OCI-LY7 (cell line): Measurements from ENCODE around the gene NMT1. TPM values are rescaled to one million over a fixed set of nuclear protein-coding genes. Genes with fewer than 3 reads are reported as not detected.

Source experiments
- BruUV-seq: library from RNA; stranded (reverse); fragments of 400-500 nt; replicated peaks from 2 replicates; lab custom pipeline; 2021; lab: Mats Ljungman, UMichigan
- CTCF ChIA-PET: fragments of 300-600 bp; sonication (Branson Sonifier 250); formaldehyde crosslinking; loops from one replicate; lab custom pipeline; 2022; ENCODE audit warnings: antibody characterized with exemption; ENCODE audit not compliant: unreplicated experiment; lab: Charles Lee
- POLR2A ChIA-PET: fragments of 300-600 bp; sonication (Branson Sonifier 250); formaldehyde crosslinking; loops from one replicate; lab custom pipeline; 2022; ENCODE audit warnings: antibody characterized with exemption; lab: Charles Lee
- DNase-seq: peaks from one replicate; pipeline ENCODE4 v3.0.0-alpha.2; 2015; ENCODE audit warnings: low spot score
- H2AFZ ChIP-seq: fragments of 200-600 bp; sonication (generic), shearing (Covaris generic); 2 replicates; pipeline ENCODE4 v1.6.1; 2014; ENCODE audit warnings: mild to moderate bottlenecking, antibody characterized with exemption, low read length, moderate library complexity
- H3K27ac ChIP-seq: fragments of 200-600 bp; sonication (generic); 2 replicates; pipeline ENCODE4 v1.5.1; 2014; ENCODE audit warnings: mixed run types, low read depth, mild to moderate bottlenecking, moderate library complexity, low read length, inconsistent platforms; ENCODE audit not compliant: poor library complexity, severe bottlenecking
- H3K36me3 ChIP-seq: fragments of 200-600 bp; sonication (generic); 2 replicates; pipeline ENCODE4 v1.6.1; 2014; ENCODE audit warnings: mild to moderate bottlenecking, antibody characterized with exemption, low read length, moderate library complexity, mixed read lengths; ENCODE audit not compliant: insufficient read depth
- H3K4me1 ChIP-seq: fragments of 200-600 bp; sonication (generic); 2 replicates; pipeline ENCODE4 v1.5.1; 2014; ENCODE audit warnings: mild to moderate bottlenecking, low read length; ENCODE audit not compliant: insufficient read depth, poor library complexity, severe bottlenecking
- H3K4me2 ChIP-seq: fragments of 200-600 bp; sonication (generic); 2 replicates; pipeline ENCODE4 v1.6.1; 2014; ENCODE audit warnings: mild to moderate bottlenecking, low read length
- H3K4me3 ChIP-seq: fragments of 200-600 bp; sonication (generic); 2 replicates; pipeline ENCODE4 v1.5.1; 2014; ENCODE audit warnings: mild to moderate bottlenecking, low read depth, low read length; ENCODE audit not compliant: poor library complexity, severe bottlenecking
- H3K79me2 ChIP-seq: fragments of 200-600 bp; sonication (generic); 2 replicates; pipeline ENCODE4 v1.6.1; 2016; ENCODE audit warnings: low read depth, mild to moderate bottlenecking, low read length, moderate library complexity, mixed read lengths; ENCODE audit not compliant: insufficient read depth
- H3K9me2 ChIP-seq: fragments of 200-600 bp; sonication (generic); 2 replicates; pipeline ENCODE4 v1.6.1; 2016; ENCODE audit warnings: mild to moderate bottlenecking, low read length, mixed read lengths; ENCODE audit not compliant: insufficient read depth
- H3K9me3 ChIP-seq: fragments of 200-600 bp; sonication (generic); 2 replicates; pipeline ENCODE4 v1.6.1; 2014; ENCODE audit warnings: mild to moderate bottlenecking, mixed run types, low read length, mixed read lengths
- H4K20me1 ChIP-seq: fragments of 200-600 bp; sonication (generic); 2 replicates; pipeline ENCODE4 v1.6.1; 2014; ENCODE audit warnings: mild to moderate bottlenecking, antibody characterized with exemption, low read length, moderate library complexity, mixed read lengths; ENCODE audit not compliant: insufficient read depth
- CTCF ChIP-seq: fragments of 200-600 bp; sonication (generic); conservative IDR thresholded peaks from 2 replicates; pipeline ENCODE4 v1.5.1; 2014; ENCODE audit warnings: mild to moderate bottlenecking, antibody characterized with exemption, low read length, moderate library complexity, mixed read lengths
- EZH2phosphoT487 ChIP-seq: fragments of 200-600 bp; sonication (generic); IDR thresholded peaks from 2 replicates; pipeline ENCODE4 v1.6.1; 2018; ENCODE audit warnings: low read depth, borderline replicate concordance, mild to moderate bottlenecking, mixed run types, antibody characterized with exemption, low read length, moderate library complexity, mixed read lengths
- intact Hi-C: fragments of 100-400 bp; cut with micrococcal nuclease; formaldehyde crosslinking; loops from one replicate; pipeline ENCODE4 v1.10.0; 2022; ENCODE audit not compliant: unreplicated experiment
- total RNA-seq, 2 experiments: library from RNA; depleted of rRNA in 1 of 2; stranded (reverse); fragments of >200 nt in 1 of 2; shearing (Covaris generic) in 1 of 2; gene quantifications; 2 replicates each; pipeline ENCODE4 v1.2.3, GENCODE V29; 2014 to 2022

The NMT1 gene
- total RNA-seq, 2 experiments from 2014 or later = 82.3 to 134 TPM

- Histone ChIP-seq H3K36me3 (no peaks in the 10 kb centered on the region), H4K20me1 (no peaks in the 10 kb centered on the region), H3K9me2 (no peaks in the 10 kb centered on the region), H3K4me1 (peaks cover 3% of the 10 kb centered on the region), H3K4me2 (no peak overlapping the region), H3K27ac (no peak overlapping the region), H3K79me2 (no peaks in the 10 kb centered on the region), H3K9me3 (no peaks in the 10 kb centered on the region), H3K4me3 (no peak overlapping the region), H2AFZ (no peak overlapping the region)
- CTCF ChIA-PET = no interaction called here
- TF ChIP-seq CTCF = no peak
- TF ChIP-seq EZH2phosphoT487 = no peak
- DNase-seq = no peak
- BruUV-seq = no TSS peak
- POLR2A ChIA-PET = no interaction called here
- intact Hi-C loops = no loop called here
These were observed 66.1 kb downstream of the NMT1 start for GRCh38 chr17:45127207-45127547.

- no TSS peak for BruUV-seq
- Histone ChIP-seq H3K4me1 (peaks cover 3% of the 10 kb centered on the region), H3K4me2 (no peak overlapping the region), H3K9me2 (no peaks in the 10 kb centered on the region), H3K27ac (no peak overlapping the region), H4K20me1 (no peaks in the 10 kb centered on the region), H3K9me3 (no peaks in the 10 kb centered on the region), H2AFZ (no peak overlapping the region), H3K4me3 (no peak overlapping the region), H3K79me2 (no peaks in the 10 kb centered on the region), H3K36me3 (no peaks in the 10 kb centered on the region)
- no peak for DNase-seq
- TF ChIP-seq EZH2phosphoT487 (no peak), CTCF (no peak)
- CTCF ChIA-PET = interaction anchor here (0.5 kb wide), 1 partner anchor 289 kb away, joined by 3 read pairs; no protein-coding TSS in a partner anchor
- intact Hi-C loops = no loop called here
- POLR2A ChIA-PET = interaction anchor here (0.6 kb wide), 1 partner anchor 291 kb away, joined by 4 read pairs; no protein-coding TSS in a partner anchor
These were observed 66.6 kb downstream of the NMT1 start for GRCh38 chr17:45127548-45128300.

- no peak overlapping the region for H2AFZ ChIP-seq
- no peaks in the 10 kb centered on the region for H4K20me1 ChIP-seq
- H3K9me3 ChIP-seq = no peaks in the 10 kb centered on the region
- no peaks in the 10 kb centered on the region for H3K36me3 ChIP-seq
- no peaks in the 10 kb centered on the region for H3K9me2 ChIP-seq
- TF ChIP-seq CTCF (no peak), EZH2phosphoT487 (no peak)
- no peak overlapping the region for H3K4me2 ChIP-seq
- no peaks in the 10 kb centered on the region for H3K79me2 ChIP-seq
- intact Hi-C loops = no loop called here
- no TSS peak for BruUV-seq
- no peak overlapping the region for H3K27ac ChIP-seq
- ChIA-PET POLR2A (interaction anchor here (0.6 kb wide), 1 partner anchor 292 kb away, joined by 4 read pairs; no protein-coding TSS in a partner anchor), CTCF (interaction anchor here (0.5 kb wide), 1 partner anchor 290 kb away, joined by 3 read pairs; no protein-coding TSS in a partner anchor)
- H3K4me3 ChIP-seq = no peak overlapping the region
- DNase-seq = no peak
- H3K4me1 ChIP-seq = peaks cover 8% of the 10 kb centered on the region
These were observed 67.2 kb downstream of the NMT1 start for GRCh38 chr17:45128331-45128730.
